HEK293 (cell line): ENCODE results near the gene ADAMTS2.

Source experiments
- CTCF ChIA-PET: fragments of 350-600 bp; formaldehyde crosslinking; extraction: SDS; loops from one replicate; lab custom pipeline; 2021; ENCODE audit warnings: antibody characterized with exemption; lab: Yijun Ruan, JAX
- POLR2A ChIA-PET: fragments of 300-600 bp; formaldehyde crosslinking; extraction: SDS; loops from one replicate; lab custom pipeline; 2020; ENCODE audit warnings: antibody characterized with exemption, inconsistent platforms; lab: Yijun Ruan, JAX
- H3K27ac ChIP-seq: fragments of 200-500 bp; sonication (Bioruptor generic); 2 replicates; pipeline ENCODE4 v1.5.1; 2014; ENCODE audit warnings: low read depth, low read length, control low read depth, inconsistent platforms; ENCODE audit errors: extremely low read depth
- H3K36me3 ChIP-seq, 2 experiments: fragments of 200-500 bp in 1 of 2; sonication (Bioruptor generic) in 1 of 2; 1 replicate in 1 of 2; 2 replicates in 1 of 2; pipeline ENCODE4 v1.5.1; 2014 to 2017; ENCODE audit warnings: inconsistent platforms in 2 of 2, low read length in 2 of 2; ENCODE audit not compliant: control insufficient read depth in 2 of 2, insufficient read depth in 1 of 2
- H3K4me1 ChIP-seq: fragments of 200-500 bp; sonication (Bioruptor generic); 2 replicates; pipeline ENCODE4 v1.5.1; 2014; ENCODE audit warnings: mild to moderate bottlenecking, low read length, inconsistent platforms; ENCODE audit not compliant: control insufficient read depth, insufficient read depth
- H3K4me3 ChIP-seq: 2 replicates; pipeline ENCODE4 v1.5.1; 2011; ENCODE audit warnings: low read depth, mild to moderate bottlenecking, control low read depth, low read length, moderate library complexity
- H3K9me3 ChIP-seq: fragments of 200-500 bp; sonication (Bioruptor generic); 2 replicates; pipeline ENCODE4 v1.5.1; 2014; ENCODE audit warnings: low read depth, low read length, inconsistent platforms; ENCODE audit not compliant: control insufficient read depth, insufficient read depth
- HOXD13 ChIP-seq: sonication (generic); formaldehyde crosslinking; IDR thresholded peaks from 2 replicates; pipeline ENCODE4 v1.8.0; 2022; ENCODE audit warnings: missing genetic modification reagents, borderline replicate concordance
- KLF9 ChIP-seq: fragments of 450-650 bp; formaldehyde crosslinking; IDR thresholded peaks from 2 replicates; pipeline ENCODE4 v1.5.1; 2016; ENCODE audit warnings: missing biosample characterization, missing genetic modification characterization, low read depth
- PBX3 ChIP-seq: sonication (generic); formaldehyde crosslinking; IDR thresholded peaks from 2 replicates; pipeline ENCODE4 v1.8.1; 2022; ENCODE audit warnings: mild to moderate bottlenecking, moderate library complexity, missing genetic modification reagents
- SETDB1 ChIP-seq: IDR thresholded peaks from one replicate; pipeline ENCODE4 v1.6.1; 2017; ENCODE audit warnings: mild to moderate bottlenecking, low read length, moderate library complexity, mixed read lengths; ENCODE audit not compliant: insufficient read length
- ZBTB20 ChIP-seq: fragments of 450-650 bp; formaldehyde crosslinking; IDR thresholded peaks from 2 replicates; pipeline ENCODE4 v1.5.1; 2016; ENCODE audit warnings: missing biosample characterization, missing genetic modification characterization
- ZBTB48 ChIP-seq: fragments of 450-650 bp; formaldehyde crosslinking; IDR thresholded peaks from 2 replicates; pipeline ENCODE4 v1.5.1; 2016; ENCODE audit warnings: missing biosample characterization, missing genetic modification characterization
- ZNF121 ChIP-seq: fragments of 450-650 bp; formaldehyde crosslinking; IDR thresholded peaks from 2 replicates; pipeline ENCODE4 v1.5.1; 2016; ENCODE audit warnings: missing biosample characterization, missing genetic modification characterization
- ZNF248 ChIP-seq: fragments of 450-650 bp; formaldehyde crosslinking; IDR thresholded peaks from 2 replicates; pipeline ENCODE4 v1.5.1; 2017; ENCODE audit warnings: missing biosample characterization, missing genetic modification characterization
- ZNF311 ChIP-seq: fragments of 450-650 bp; formaldehyde crosslinking; IDR thresholded peaks from 2 replicates; pipeline ENCODE4 v1.5.1; 2017; ENCODE audit warnings: missing biosample characterization, missing genetic modification characterization, borderline replicate concordance
- ZNF350 ChIP-seq: fragments of 450-650 bp; formaldehyde crosslinking; IDR thresholded peaks from 2 replicates; pipeline ENCODE4 v1.5.0; 2017; ENCODE audit warnings: missing biosample characterization, mild to moderate bottlenecking, missing genetic modification characterization
- ZNF433 ChIP-seq: fragments of 450-650 bp; formaldehyde crosslinking; IDR thresholded peaks from 2 replicates; pipeline ENCODE4 v1.5.1; 2016; ENCODE audit warnings: missing biosample characterization, missing genetic modification characterization, low read depth
- ZNF548 ChIP-seq: fragments of 450-650 bp; formaldehyde crosslinking; IDR thresholded peaks from 2 replicates; pipeline ENCODE4 v1.5.1; 2016; ENCODE audit warnings: missing biosample characterization, missing genetic modification characterization
- ZNF585B ChIP-seq: fragments of 450-650 bp; formaldehyde crosslinking; IDR thresholded peaks from 2 replicates; pipeline ENCODE4 v1.5.1; 2016; ENCODE audit warnings: missing biosample characterization, missing genetic modification characterization
- ZNF621 ChIP-seq: fragments of 450-650 bp; formaldehyde crosslinking; IDR thresholded peaks from 2 replicates; pipeline ENCODE4 v1.5.1; 2017; ENCODE audit warnings: missing biosample characterization, missing genetic modification characterization
- ZNF623 ChIP-seq: fragments of 450-650 bp; formaldehyde crosslinking; IDR thresholded peaks from 2 replicates; pipeline ENCODE4 v1.5.1; 2016; ENCODE audit warnings: missing biosample characterization, missing genetic modification characterization
- ZNF76 ChIP-seq: fragments of 450-650 bp; formaldehyde crosslinking; IDR thresholded peaks from 2 replicates; pipeline ENCODE4; 2016; ENCODE audit warnings: low read depth, missing biosample characterization, missing genetic modification characterization, borderline replicate concordance
- ZNF785 ChIP-seq: fragments of 450-650 bp; formaldehyde crosslinking; IDR thresholded peaks from 2 replicates; pipeline ENCODE4 v1.5.1; 2016; ENCODE audit warnings: missing biosample characterization, missing genetic modification characterization
- ZNF830 ChIP-seq: fragments of 450-650 bp; IDR thresholded peaks from 2 replicates; pipeline ENCODE4 v1.5.0; 2018; ENCODE audit warnings: missing biosample characterization, missing genetic modification characterization, low read depth, mild to moderate bottlenecking, moderate library complexity
- ZNF843 ChIP-seq: fragments of 450-650 bp; formaldehyde crosslinking; IDR thresholded peaks from 2 replicates; pipeline ENCODE4 v1.5.1; 2016; ENCODE audit warnings: missing biosample characterization, missing genetic modification characterization
- TF ChIP-seq, protein P1 (sequence below): fragments of 450-650 bp; formaldehyde crosslinking; conservative IDR thresholded peaks from 2 replicates; pipeline ENCODE4 v1.5.1; 2016; ENCODE audit warnings: low read depth, missing biosample characterization, missing genetic modification characterization
- TF ChIP-seq, protein P2 (sequence below): fragments of 450-650 bp; formaldehyde crosslinking; IDR thresholded peaks from 2 replicates; pipeline ENCODE4 v1.5.1; 2016; ENCODE audit warnings: missing biosample characterization, missing genetic modification characterization
- TF ChIP-seq, protein P3 (sequence below): fragments of 450-650 bp; formaldehyde crosslinking; IDR thresholded peaks from 2 replicates; pipeline ENCODE4 v1.5.1; 2016; ENCODE audit warnings: missing biosample characterization, missing genetic modification characterization
- TF ChIP-seq, protein P4 (sequence below): fragments of 450-650 bp; formaldehyde crosslinking; IDR thresholded peaks from 2 replicates; pipeline ENCODE4 v1.5.1; 2016; ENCODE audit warnings: missing biosample characterization, missing genetic modification characterization
- TF ChIP-seq, protein P5 (sequence below): IDR thresholded peaks from 2 replicates; pipeline ENCODE4 v1.6.1; 2011; ENCODE audit warnings: mild to moderate bottlenecking, low read depth, low read length, borderline replicate concordance

ADAMTS2 gene

GRCh38 chr5:179346875-179347274 lies 1.6 kb upstream of the ADAMTS2 start:
- CTCF ChIA-PET = no interaction called here

DNA sequence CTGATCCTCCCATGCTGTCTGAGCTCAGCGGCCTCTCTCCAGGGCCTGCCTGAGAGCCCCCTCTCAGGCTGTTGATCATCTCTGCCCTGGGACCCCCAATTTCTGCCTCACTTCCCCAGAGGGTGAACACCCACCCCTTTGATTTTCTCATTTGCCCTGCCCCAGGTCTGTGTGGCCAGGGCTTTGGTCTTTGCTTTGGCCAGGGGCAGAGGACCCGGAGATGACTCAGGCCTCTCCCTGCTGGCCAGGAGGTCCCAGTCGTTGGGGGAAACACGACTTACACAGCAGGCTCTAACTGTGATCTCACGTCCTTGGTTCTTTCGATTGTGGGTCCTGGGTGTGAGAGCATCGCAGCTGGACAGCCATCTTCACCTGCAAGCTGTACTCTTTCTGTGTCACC lies 1.1 kb upstream of the ADAMTS2 start:
- no peak overlapping the region for H3K4me3 ChIP-seq
- no peak for TF ChIP-seq KLF9 (tag by site-specific recombination)
- no peak for TF ChIP-seq HOXD13 (CRISPR knock-in tag)
- no peak for TF ChIP-seq ZNF785
- TF ChIP-seq, protein P1, sequence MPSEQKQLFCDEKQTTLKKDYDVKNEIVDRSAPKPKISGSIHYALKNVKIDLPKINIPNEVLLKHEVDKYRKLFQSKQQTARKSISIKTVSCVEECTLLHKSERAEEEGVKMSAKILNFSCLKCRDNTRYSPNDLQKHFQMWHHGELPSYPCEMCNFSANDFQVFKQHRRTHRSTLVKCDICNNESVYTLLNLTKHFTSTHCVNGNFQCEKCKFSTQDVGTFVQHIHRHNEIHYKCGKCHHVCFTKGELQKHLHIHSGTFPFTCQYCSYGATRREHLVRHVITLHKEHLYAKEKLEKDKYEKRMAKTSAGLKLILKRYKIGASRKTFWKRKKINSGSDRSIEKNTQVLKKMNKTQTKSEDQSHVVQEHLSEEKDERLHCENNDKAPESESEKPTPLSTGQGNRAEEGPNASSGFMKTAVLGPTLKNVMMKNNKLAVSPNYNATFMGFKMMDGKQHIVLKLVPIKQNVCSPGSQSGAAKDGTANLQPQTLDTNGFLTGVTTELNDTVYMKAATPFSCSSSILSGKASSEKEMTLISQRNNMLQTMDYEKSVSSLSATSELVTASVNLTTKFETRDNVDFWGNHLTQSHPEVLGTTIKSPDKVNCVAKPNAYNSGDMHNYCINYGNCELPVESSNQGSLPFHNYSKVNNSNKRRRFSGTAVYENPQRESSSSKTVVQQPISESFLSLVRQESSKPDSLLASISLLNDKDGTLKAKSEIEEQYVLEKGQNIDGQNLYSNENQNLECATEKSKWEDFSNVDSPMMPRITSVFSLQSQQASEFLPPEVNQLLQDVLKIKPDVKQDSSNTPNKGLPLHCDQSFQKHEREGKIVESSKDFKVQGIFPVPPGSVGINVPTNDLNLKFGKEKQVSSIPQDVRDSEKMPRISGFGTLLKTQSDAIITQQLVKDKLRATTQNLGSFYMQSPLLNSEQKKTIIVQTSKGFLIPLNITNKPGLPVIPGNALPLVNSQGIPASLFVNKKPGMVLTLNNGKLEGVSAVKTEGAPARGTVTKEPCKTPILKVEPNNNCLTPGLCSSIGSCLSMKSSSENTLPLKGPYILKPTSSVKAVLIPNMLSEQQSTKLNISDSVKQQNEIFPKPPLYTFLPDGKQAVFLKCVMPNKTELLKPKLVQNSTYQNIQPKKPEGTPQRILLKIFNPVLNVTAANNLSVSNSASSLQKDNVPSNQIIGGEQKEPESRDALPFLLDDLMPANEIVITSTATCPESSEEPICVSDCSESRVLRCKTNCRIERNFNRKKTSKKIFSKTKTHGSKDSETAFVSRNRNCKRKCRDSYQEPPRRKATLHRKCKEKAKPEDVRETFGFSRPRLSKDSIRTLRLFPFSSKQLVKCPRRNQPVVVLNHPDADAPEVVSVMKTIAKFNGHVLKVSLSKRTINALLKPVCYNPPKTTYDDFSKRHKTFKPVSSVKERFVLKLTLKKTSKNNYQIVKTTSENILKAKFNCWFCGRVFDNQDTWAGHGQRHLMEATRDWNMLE (tag by site-specific recombination) = no peak
- TF ChIP-seq, protein P2, sequence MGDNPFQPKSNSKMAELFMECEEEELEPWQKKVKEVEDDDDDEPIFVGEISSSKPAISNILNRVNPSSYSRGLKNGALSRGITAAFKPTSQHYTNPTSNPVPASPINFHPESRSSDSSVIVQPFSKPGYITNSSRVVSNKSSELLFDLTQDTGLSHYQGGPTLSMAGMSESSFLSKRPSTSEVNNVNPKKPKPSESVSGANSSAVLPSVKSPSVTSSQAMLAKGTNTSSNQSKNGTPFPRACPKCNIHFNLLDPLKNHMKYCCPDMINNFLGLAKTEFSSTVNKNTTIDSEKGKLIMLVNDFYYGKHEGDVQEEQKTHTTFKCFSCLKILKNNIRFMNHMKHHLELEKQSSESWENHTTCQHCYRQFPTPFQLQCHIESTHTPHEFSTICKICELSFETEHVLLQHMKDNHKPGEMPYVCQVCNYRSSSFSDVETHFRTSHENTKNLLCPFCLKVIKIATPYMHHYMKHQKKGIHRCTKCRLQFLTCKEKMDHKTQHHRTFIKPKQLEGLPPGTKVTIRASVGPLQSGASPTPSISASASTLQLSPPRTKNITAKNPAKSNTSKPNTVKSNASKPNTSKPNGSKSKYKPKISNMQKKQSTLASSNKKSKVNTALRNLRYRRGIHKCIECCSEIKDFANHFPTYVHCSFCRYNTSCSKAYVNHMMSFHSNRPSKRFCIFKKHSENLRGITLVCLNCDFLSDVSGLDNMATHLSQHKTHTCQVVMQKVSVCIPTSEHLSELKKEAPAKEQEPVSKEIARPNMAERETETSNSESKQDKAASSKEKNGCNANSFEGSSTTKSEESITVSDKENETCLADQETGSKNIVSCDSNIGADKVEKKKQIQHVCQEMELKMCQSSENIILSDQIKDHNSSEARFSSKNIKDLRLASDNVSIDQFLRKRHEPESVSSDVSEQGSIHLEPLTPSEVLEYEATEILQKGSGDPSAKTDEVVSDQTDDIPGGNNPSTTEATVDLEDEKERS = no peak
- TF ChIP-seq ZNF621 = no peak
- TF ChIP-seq ZNF350 (tag by site-specific recombination) = no peak
- TF ChIP-seq ZNF311 (tag by site-specific recombination) = no peak
- TF ChIP-seq ZBTB20 (tag by site-specific recombination) = no peak
- TF ChIP-seq ZNF548 (tag by site-specific recombination) = no peak
- TF ChIP-seq ZNF623 (tag by site-specific recombination) = no peak
- TF ChIP-seq, protein P3, sequence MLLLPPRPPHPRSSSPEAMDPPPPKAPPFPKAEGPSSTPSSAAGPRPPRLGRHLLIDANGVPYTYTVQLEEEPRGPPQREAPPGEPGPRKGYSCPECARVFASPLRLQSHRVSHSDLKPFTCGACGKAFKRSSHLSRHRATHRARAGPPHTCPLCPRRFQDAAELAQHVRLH (tag by site-specific recombination) = no peak
- no peak for TF ChIP-seq ZBTB48
- TF ChIP-seq ZNF121 (tag by site-specific recombination) = no peak
- no peak for TF ChIP-seq ZNF433 (tag by site-specific recombination)
- TF ChIP-seq, protein P4, sequence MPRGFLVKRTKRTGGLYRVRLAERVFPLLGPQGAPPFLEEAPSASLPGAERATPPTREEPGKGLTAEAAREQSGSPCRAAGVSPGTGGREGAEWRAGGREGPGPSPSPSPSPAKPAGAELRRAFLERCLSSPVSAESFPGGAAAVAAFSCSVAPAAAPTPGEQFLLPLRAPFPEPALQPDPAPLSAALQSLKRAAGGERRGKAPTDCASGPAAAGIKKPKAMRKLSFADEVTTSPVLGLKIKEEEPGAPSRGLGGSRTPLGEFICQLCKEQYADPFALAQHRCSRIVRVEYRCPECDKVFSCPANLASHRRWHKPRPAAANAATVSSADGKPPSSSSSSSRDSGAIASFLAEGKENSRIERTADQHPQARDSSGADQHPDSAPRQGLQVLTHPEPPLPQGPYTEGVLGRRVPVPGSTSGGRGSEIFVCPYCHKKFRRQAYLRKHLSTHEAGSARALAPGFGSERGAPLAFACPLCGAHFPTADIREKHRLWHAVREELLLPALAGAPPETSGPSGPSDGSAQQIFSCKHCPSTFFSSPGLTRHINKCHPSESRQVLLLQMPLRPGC (tag by site-specific recombination) = no peak
- TF ChIP-seq ZNF248 (tag by site-specific recombination) = no peak
- no peak for TF ChIP-seq ZNF585B (tag by site-specific recombination)
- no peak for TF ChIP-seq SETDB1
- TF ChIP-seq PBX3 = no peak
- no peak overlapping the region for H3K27ac ChIP-seq
- CTCF ChIA-PET = no interaction called here
- H3K4me1 ChIP-seq = no peaks in the 10 kb centered on the region; the same call in 1 of the 2 replicates
- no peaks in the 10 kb centered on the region for H3K36me3 ChIP-seq
- no peaks in the 10 kb centered on the region for H3K9me3 ChIP-seq
- POLR2A ChIA-PET = no interaction called here

More at GRCh38 chr5:179346875-179347274, 1.6 kb upstream of the ADAMTS2 start:
- no peak for TF ChIP-seq ZNF830 (tag by site-specific recombination)
- TF ChIP-seq ZNF433 (tag by site-specific recombination) = no peak
- TF ChIP-seq, protein P5, sequence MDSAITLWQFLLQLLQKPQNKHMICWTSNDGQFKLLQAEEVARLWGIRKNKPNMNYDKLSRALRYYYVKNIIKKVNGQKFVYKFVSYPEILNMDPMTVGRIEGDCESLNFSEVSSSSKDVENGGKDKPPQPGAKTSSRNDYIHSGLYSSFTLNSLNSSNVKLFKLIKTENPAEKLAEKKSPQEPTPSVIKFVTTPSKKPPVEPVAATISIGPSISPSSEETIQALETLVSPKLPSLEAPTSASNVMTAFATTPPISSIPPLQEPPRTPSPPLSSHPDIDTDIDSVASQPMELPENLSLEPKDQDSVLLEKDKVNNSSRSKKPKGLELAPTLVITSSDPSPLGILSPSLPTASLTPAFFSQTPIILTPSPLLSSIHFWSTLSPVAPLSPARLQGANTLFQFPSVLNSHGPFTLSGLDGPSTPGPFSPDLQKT = no peak
- TF ChIP-seq ZNF843 (tag by site-specific recombination) = no peak
- no peak for TF ChIP-seq ZNF76
- H3K4me1 ChIP-seq = no peaks in the 10 kb centered on the region; the same call in 1 of the 2 replicates
- no peak overlapping the region for H3K27ac ChIP-seq
- no peaks in the 10 kb centered on the region for H3K36me3 ChIP-seq
- POLR2A ChIA-PET = no interaction called here
- no peaks in the 10 kb centered on the region for H3K9me3 ChIP-seq
- H3K4me3 ChIP-seq = no peak overlapping the region
